Activated T-helper 1 cell treated with anti-CD3 and anti-CD28 coated beads, Interleukin-12 subunit alpha, Interleukin-12 subunit beta, Interleukin-2, Interleukin-4 antibody, amounts not matched to agents 30 ng/mL and 10 ng/mL and 1 ng/mL, durations not matched to agents 14 hours and 24 hours and 36 hours (primary cell): ENCODE measurements around the gene OPALIN. TPM values are rescaled to one million over a fixed set of nuclear protein-coding genes. Genes with fewer than 3 reads are reported as not detected.
"Not testable (repeated sequence)": the region's sequence is repeated elsewhere in the genome, so short reads cannot be mapped to it uniquely, and the experiment has no call there.

Experiments
- DNase-seq: peaks from one replicate; pipeline ENCODE4 v3.0.0; 2021; ENCODE audit warnings: low spot score
- H3K27ac Mint-ChIP-seq: one replicate; pipeline ENCODE4 v1.8.0; 2021; ENCODE audit warnings: mild to moderate bottlenecking, mixed read lengths
- H3K27me3 Mint-ChIP-seq: one replicate; pipeline ENCODE4 v1.8.0; 2022; ENCODE audit warnings: mild to moderate bottlenecking, moderate library complexity, mixed read lengths; ENCODE audit not compliant: insufficient read depth
- H3K36me3 Mint-ChIP-seq: one replicate; pipeline ENCODE4 v1.8.0; 2021; ENCODE audit warnings: low read depth, mixed read lengths
- H3K4me1 Mint-ChIP-seq: one replicate; pipeline ENCODE4 v1.8.0; 2021; ENCODE audit warnings: low read depth, mixed read lengths
- H3K4me3 Mint-ChIP-seq: one replicate; pipeline ENCODE4 v1.8.0; 2021; ENCODE audit warnings: mild to moderate bottlenecking, moderate library complexity, mixed read lengths
- H3K9me3 Mint-ChIP-seq: one replicate; pipeline ENCODE4 v1.8.0; 2021; ENCODE audit warnings: mixed read lengths
- intact Hi-C: fragments of 100-400 bp; cut with micrococcal nuclease; formaldehyde crosslinking; loops from one replicate; pipeline ENCODE4 v1.15.1; 2024
- total RNA-seq: library from RNA; stranded (reverse); gene quantifications from 2 replicates; pipeline ENCODE4 v1.2.3, GENCODE V29; 2022

OPALIN gene
- total RNA-seq, 1 donor from 2014 or later = not detected

DNA sequence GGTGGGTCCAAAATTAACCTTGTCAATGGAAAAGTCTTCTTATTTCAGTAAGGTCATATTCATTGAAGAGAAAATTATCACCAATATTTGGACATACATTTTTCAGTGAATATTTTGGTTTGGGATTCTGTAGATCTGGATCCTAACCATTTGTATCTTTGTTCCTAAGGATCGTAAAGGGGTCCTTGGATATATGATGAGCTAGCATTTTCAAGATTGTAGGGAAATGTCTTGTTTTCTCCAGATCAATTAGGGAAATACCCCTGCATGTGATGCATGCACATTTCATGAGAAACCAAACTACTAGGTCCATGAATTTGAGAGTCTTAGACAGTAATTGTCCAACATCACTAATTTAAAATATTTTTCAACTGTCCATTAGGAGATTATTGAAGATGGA, 36.5 kb downstream of the OPALIN start:
- intact Hi-C loops = no loop called here
- no peak for DNase-seq
- Mint-ChIP-seq H3K4me1 (no peaks in the 10 kb centered on the region), H3K36me3 (no peaks in the 10 kb centered on the region), H3K27me3 (peaks cover 6% of the 10 kb centered on the region), H3K27ac (no peak overlapping the region), H3K4me3 (no peak overlapping the region), H3K9me3 (no peaks in the 10 kb centered on the region)

DNA sequence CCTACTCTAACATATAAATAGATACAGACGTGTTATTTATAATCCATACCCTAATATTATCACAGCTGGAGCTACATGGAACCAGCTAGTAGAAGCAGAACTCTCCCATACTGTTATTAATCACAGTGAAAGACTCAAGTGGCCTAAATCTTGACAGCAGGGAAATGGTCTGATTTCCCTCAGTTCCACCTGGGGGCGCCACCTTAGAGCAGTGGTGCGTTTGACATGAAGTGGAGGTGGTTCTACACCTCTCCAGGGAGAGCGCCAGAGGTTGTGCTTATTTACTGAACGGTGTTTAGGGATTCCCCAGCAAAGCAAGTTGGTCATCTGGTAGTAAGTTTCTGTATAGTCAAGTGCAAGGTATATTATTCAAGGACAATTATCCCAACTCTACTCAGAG, 37.0 kb downstream of the OPALIN start:
- Mint-ChIP-seq H3K36me3 (no peaks in the 10 kb centered on the region), H3K9me3 (no peaks in the 10 kb centered on the region), H3K27ac (no peak overlapping the region), H3K4me1 (no peaks in the 10 kb centered on the region), H3K27me3 (peaks cover 6% of the 10 kb centered on the region), H3K4me3 (no peak overlapping the region)
- intact Hi-C loops = no loop called here
- DNase-seq = no peak

DNA sequence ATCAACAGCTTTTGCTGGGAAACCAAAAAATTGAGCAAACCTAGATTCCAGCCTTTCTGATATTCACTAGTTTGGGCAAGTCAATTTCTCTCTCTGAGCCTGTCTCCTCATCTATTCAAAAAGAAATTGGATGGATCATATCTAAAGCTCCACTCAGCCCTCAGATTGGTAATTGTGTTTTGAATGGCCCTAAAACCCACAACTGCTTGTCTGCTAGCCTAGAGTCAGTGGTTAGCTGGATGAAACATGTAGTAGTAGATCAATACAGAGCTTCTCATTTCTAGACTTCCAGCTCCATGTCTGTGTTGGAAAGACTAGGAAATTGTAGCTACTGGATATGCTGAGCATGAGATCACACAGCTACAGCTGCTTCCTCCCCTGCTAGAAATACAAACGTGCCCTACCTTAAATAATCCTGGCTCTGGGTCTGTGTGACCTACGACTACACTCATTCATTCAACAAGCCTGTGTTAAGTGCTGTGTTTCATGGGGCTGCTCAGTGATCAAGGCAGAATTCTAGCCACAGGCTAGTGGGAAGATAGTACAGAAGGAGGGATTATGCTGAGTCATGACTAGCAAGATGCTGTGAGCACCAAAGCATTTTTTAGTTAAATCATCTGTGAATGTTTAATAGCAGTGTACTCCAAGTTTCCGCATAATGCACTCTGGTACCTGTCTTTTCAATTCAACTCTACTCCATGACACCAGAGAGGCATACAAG, 38.9 kb downstream of the OPALIN start:
- Mint-ChIP-seq H3K36me3 (no peaks in the 10 kb centered on the region), H3K27ac (no peak overlapping the region), H3K27me3 (peaks cover 13% of the 10 kb centered on the region), H3K9me3 (no peaks in the 10 kb centered on the region), H3K4me3 (no peak overlapping the region), H3K4me1 (no peaks in the 10 kb centered on the region)
- intact Hi-C loops = no loop called here
- no peak for DNase-seq

DNA sequence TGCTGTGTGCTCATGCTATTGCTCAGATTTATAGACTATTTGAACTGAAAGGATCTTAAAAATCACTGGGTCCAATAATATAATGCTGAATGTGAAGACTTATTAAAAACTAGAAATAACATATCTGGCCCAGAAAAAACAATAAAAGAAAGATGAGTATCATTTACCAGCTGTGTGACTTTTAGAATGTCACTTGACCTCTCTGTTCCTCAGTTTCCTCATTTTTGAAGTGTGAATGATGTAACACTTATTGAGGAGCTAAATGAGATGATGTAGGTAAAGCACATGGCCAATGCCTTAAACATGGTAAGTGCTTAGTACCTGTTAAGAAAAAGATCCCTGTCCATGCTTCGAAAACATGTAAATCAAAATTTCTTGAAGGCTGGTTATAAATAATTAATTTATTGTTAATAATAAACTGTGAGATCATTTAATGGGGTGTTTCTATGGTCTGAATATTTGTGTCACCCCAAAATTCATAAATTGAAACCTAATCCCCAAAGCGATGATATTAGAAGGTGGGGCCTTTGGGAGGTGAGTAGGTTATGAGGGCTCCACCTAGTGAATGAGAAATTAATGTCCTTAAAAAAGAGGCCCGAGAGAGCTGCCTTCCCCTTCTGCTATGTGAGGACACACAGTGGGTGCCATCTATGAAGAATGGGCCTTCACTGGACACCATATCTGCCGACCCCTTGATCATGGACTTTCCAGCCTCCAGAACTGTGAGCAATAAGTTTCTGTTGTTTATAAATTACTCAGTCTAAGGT, 41.6 kb downstream of the OPALIN start:
- H3K4me3 Mint-ChIP-seq = no peak overlapping the region
- no peaks in the 10 kb centered on the region for H3K36me3 Mint-ChIP-seq
- H3K27ac Mint-ChIP-seq = no peak overlapping the region
- H3K9me3 Mint-ChIP-seq = no peaks in the 10 kb centered on the region
- H3K27me3 Mint-ChIP-seq = peaks cover 16% of the 10 kb centered on the region
- H3K4me1 Mint-ChIP-seq = no peaks in the 10 kb centered on the region
- DNase-seq = no peak
- intact Hi-C loops = no loop called here

DNA sequence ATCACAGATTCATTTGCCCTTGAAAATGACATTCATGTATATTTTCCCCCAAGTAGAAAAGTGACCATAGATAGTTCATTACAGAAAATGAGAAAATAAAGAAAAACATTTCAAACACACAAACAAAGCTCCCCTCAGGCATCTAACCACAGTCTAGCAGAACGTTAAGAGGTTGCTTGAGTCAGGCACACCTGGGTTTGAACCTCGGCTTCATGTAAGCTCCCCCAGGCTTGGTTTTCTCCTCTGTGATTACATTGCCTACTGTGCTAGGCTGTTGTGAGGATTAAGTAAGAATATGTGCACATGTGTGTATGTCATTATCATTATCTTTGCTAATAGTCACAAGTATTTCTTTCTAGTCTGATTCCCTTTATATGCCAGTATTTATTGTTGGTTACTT, 45.5 kb downstream of the OPALIN start:
- Mint-ChIP-seq H3K27ac (no peak overlapping the region), H3K4me1 (no peaks in the 10 kb centered on the region), H3K27me3 (peaks cover 18% of the 10 kb centered on the region), H3K36me3 (no peaks in the 10 kb centered on the region), H3K4me3 (no peak overlapping the region), H3K9me3 (no peaks in the 10 kb centered on the region)
- intact Hi-C loops = no loop called here
- no peak for DNase-seq

DNA sequence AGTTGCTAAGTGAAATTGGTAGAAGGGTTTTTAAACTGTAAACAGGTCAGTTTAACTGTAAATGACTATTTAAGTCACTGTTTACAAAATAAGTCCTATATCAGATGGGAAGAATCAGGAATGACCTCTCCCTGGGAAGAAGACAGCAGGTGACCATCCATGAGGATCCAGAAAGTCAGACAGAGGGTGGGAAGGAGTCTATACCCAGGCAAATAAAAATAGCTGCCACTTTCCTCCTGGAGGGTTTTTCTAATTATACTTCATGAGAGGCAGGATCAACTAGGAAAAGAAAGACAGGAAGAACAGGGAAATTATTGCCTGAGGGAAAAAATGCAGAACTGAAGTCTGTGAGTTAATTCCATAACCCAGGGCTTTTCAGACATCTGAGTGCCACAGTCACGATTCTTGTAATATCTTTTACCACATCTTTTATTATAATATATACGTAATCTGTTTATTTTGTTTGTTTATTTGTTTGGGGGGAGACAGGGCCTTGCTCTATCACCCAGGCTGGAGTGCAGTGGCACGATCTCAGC, 47.6 kb downstream of the OPALIN start:
- no peaks in the 10 kb centered on the region for H3K9me3 Mint-ChIP-seq
- intact Hi-C loops = no loop called here
- no peak for DNase-seq
- no peaks in the 10 kb centered on the region for H3K4me1 Mint-ChIP-seq
- no peak overlapping the region for H3K27ac Mint-ChIP-seq
- H3K36me3 Mint-ChIP-seq = no peaks in the 10 kb centered on the region
- no peak overlapping the region for H3K4me3 Mint-ChIP-seq
- H3K27me3 Mint-ChIP-seq = peaks cover 20% of the 10 kb centered on the region

DNA sequence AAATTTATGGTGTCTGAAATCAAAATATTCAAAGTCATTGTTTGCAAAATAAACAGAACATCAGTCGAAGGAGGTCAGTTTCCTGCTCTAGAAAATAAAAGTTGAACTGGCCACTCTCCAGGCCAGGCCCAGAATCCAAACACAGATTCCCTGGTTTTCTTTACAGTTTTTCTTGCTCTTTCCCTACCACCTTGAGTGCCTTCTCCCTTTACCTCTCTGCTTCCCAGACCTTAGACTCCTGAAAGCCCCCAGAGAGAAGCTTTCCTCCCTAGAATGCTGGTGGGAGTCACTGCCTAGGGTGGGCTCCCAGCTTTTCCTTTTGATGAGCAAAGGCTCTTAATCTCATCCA, 48.5 kb downstream of the OPALIN start:
- H3K27ac Mint-ChIP-seq = no peak overlapping the region

DNA sequence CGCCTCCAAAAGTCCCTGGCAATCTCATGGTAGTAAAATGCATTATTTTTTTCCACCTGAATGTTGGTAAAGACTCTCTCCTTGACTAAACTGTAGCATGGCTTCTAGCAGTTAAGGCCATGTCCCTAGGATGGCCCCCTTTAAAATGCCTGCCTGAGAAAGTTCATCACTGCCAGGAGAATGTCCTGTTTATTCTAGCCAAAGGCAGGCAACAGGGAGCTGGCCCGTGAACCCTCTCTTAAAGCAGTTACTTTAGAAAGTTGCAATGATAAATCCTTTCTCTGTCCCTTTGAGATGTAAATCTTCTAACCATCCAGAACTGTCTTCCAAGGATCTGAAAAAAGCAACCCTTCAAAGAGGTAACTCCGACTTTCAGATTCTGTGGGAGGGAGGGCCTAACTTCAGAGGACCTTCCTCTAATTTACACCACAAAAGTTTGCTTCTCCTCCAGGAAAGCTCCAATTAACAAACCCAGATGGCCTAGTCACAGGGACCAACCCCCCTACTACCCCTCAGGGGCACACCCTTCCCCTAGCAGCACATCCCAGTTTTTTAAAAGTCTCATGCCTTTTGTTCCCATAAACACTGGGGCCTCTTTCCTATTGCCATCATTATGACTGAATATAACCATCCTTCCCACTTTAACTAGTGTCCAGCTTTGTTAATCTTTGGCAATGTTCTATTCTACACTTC, 49.0 kb downstream of the OPALIN start:
- Mint-ChIP-seq H3K9me3 (no peaks in the 10 kb centered on the region), H3K27me3 (peaks cover 28% of the 10 kb centered on the region), H3K36me3 (no peaks in the 10 kb centered on the region), H3K4me3 (no peak overlapping the region), H3K4me1 (no peaks in the 10 kb centered on the region), H3K27ac (no peak overlapping the region)
- DNase-seq = no peak
- intact Hi-C loops = no loop called here

More for the DNA sequence above, 48.5 kb downstream of the OPALIN start:
- Mint-ChIP-seq H3K36me3 (no peaks in the 10 kb centered on the region), H3K27me3 (peaks cover 23% of the 10 kb centered on the region), H3K9me3 (no peaks in the 10 kb centered on the region), H3K4me3 (no peak overlapping the region), H3K4me1 (no peaks in the 10 kb centered on the region)
- intact Hi-C loops = no loop called here
- no peak for DNase-seq

DNA sequence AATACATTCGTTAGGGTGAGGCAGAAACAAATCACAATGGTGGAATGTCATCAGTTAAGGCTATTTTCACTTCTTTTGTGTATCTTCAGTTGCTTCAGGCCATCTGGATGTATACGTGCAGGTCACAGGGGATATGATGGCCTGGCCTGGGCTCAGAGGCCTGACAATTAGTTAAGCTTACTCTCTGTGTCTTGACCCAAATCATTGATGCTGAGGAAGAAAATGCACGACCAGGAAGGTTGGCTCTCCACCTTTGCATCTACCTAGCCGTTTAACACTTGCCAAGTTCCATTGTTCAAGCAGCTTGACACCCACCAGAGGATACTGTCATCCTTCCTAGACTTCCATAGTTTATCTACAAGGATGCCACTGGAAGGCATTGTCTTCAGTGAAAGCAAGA, 49.9 kb downstream of the OPALIN start:
- H3K4me1 Mint-ChIP-seq, H3K36me3 Mint-ChIP-seq, intact Hi-C loops, DNase-seq, H3K4me3 Mint-ChIP-seq, H3K9me3 Mint-ChIP-seq, H3K27ac Mint-ChIP-seq: not testable (repeated sequence)
- peaks cover 26% of the 10 kb centered on the region for H3K27me3 Mint-ChIP-seq

DNA sequence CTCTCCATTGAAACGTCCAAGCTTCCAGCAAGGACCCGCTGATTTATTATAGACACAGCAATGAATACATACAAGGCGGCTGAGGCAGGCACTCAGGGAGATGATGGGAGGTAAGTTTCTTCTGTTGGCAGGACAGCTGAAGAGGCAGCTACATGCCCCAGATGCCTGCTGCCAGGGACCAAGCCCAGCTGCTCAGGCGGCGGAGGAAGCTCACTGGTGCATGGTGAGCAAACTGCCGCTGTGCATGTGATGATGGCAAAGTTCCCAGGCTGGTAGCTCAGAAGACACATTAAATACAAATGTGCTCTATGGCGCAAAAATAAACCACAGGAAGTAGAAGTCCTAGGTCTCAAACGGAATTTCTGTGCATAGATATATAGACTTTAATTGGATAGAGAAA, 52.3 kb downstream of the OPALIN start:
- Mint-ChIP-seq H3K4me3 (no peak overlapping the region), H3K27ac (no peak overlapping the region), H3K27me3 (peaks cover 22% of the 10 kb centered on the region), H3K9me3 (no peaks in the 10 kb centered on the region), H3K36me3 (no peaks in the 10 kb centered on the region), H3K4me1 (no peaks in the 10 kb centered on the region)
- intact Hi-C loops = no loop called here
- DNase-seq = no peak

DNA sequence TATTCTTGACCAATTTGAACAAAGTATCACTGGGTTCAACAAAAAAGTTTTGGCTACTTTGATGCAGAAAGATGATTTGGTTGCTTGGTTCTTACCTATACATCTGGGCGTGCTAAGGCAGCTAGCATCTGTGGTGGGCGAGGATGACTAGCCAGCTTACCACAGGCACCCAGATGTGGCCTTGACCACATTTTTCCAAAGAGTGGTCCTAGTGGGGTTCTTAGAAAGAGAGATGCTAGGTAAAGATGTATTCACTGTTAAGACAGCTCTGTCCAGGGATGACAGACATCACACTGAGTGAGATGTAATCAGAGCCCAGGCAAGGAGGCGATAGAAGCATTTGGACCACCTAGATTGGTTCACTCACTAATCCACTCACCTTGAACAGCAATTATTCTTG, 53.8 kb downstream of the OPALIN start:
- Mint-ChIP-seq H3K27me3 (peaks cover 22% of the 10 kb centered on the region), H3K36me3 (no peaks in the 10 kb centered on the region)

DNA sequence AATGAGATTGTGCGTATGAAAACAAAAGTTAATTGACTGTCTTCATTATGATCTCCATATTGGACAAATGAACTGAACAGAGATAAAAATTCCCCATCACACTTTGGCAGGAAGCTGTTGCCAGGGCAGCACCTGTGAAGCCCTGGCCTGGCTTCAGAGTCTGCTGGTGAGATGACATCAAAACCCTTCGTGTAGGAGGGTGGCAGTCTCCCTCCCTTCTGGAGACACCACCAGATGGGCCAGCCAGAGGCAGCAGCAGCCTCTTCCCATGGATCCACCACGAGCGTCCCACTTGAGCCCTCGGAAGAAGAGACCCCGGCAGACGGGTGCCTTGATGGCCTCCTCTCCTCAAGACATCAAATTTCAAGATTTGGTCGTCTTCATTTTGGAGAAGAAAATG, 54.6 kb downstream of the OPALIN start, which contains the start of gene DNTT:
Gene DNTT (plus strand): TSS at position 205 of the 400 bp plus-strand sequence. CDS start 64 bp downstream, at position 269.
- peaks cover 8% of the 10 kb centered on the region for H3K4me1 Mint-ChIP-seq
- no peak within 1 kb of the TSS for H3K27ac Mint-ChIP-seq
- DNase-seq = no peak
- H3K9me3 Mint-ChIP-seq = no peaks in the 10 kb centered on the region
- H3K4me3 Mint-ChIP-seq = no peak within 1 kb of the TSS
- H3K36me3 Mint-ChIP-seq = no peaks in the 10 kb centered on the region
- intact Hi-C loops = no loop called here
- H3K27me3 Mint-ChIP-seq = peaks cover 22% of the 10 kb centered on the region

More for the DNA sequence above, 53.8 kb downstream of the OPALIN start:
- no peak overlapping the region for H3K4me3 Mint-ChIP-seq
- no peak for DNase-seq
- H3K9me3 Mint-ChIP-seq = no peaks in the 10 kb centered on the region
- intact Hi-C loops = no loop called here
- no peaks in the 10 kb centered on the region for H3K4me1 Mint-ChIP-seq
- no peak overlapping the region for H3K27ac Mint-ChIP-seq

DNA sequence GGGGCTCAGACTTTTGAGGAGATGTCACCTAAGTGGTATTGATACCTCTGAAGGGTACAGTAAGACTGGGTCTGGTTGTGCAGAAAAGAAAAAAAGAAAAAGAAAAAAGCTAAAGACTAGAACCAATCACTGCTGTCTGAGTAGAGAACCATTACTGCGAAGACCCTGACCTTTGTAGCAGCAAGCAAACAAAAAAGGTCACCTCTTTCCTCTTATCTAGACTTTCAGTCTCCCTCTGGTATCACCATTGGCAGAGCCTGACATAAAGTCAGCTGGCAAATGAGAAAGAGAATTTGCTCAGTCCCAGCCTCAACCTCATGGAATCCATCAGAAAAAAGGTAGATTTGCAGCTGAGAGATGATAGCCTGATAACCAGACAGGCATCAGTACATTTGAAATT, 57.2 kb downstream of the OPALIN start:
- Mint-ChIP-seq H3K4me1 (peaks cover 12% of the 10 kb centered on the region), H3K9me3 (no peaks in the 10 kb centered on the region), H3K4me3 (no peak overlapping the region), H3K27me3 (peaks cover 18% of the 10 kb centered on the region), H3K36me3 (no peaks in the 10 kb centered on the region), H3K27ac (no peak overlapping the region)
- DNase-seq = no peak
- intact Hi-C loops = no loop called here
